ENCODE data around the gene YWHAQ.

GRCh38 chr2:9679218-9679617 lies 48.4 kb upstream of the YWHAQ start:
- TF ChIP-seq POLR2AphosphoS5 (IDR thresholded peaks at IDR 0.05; ENCODE audit: low read depth, low read length) (no peak), TAF1 (IDR thresholded peaks at IDR 0.05; ENCODE audit: borderline replicate concordance, low read depth, low read length) (no peak)

Data from GM12892 (cell line).